Stromal cell of bone marrow (primary cell): Measurements from ENCODE around the gene ADH5.
"Not testable (repeated sequence)": the region's sequence is repeated elsewhere in the genome, so short reads cannot be mapped to it uniquely, and the experiment has no call there.

ENCODE experiments used
- DNase-seq: peaks from one replicate; pipeline ENCODE4 v3.0.0-alpha.2; 2012; ENCODE audit warnings: low read depth

ADH5 gene

GRCh38 chr4:99084595-99084994 is 4.0 kb downstream of the ADH5 start:
- DNase-seq, result no peak

GRCh38 chr4:99082192-99082591 is 6.4 kb downstream of the ADH5 start:
- no peak for DNase-seq

- not testable (repeated sequence) for DNase-seq
Measured at GRCh38 chr4:99080869-99081268, 7.7 kb downstream of the ADH5 start.

GRCh38 chr4:99079625-99080295 is 8.8 kb downstream of the ADH5 start:
- DNase-seq, result no peak

GRCh38 chr4:99078931-99079624 is 9.5 kb downstream of the ADH5 start:
- no peak for DNase-seq

- DNase-seq, result no peak
Measured at GRCh38 chr4:99078336-99078735, 10.3 kb downstream of the ADH5 start.

- no peak for DNase-seq
Measured at GRCh38 chr4:99077177-99077576, 11.4 kb downstream of the ADH5 start.

GRCh38 chr4:99076292-99076976 is 12.2 kb downstream of the ADH5 start:
- DNase-seq, result no peak

- DNase-seq, result no peak
Measured at GRCh38 chr4:99074816-99075215, 13.8 kb downstream of the ADH5 start.

GRCh38 chr4:99071159-99071558 is 17.4 kb downstream of the ADH5 start:
- DNase-seq, result no peak

GRCh38 chr4:99067617-99068016 is 21.0 kb downstream of the ADH5 start:
- DNase-seq, result no peak

- not testable (repeated sequence) for DNase-seq
Measured at GRCh38 chr4:99065521-99065920, 23.1 kb downstream of the ADH5 start.

- no peak for DNase-seq
Measured at GRCh38 chr4:99062120-99062519, 26.5 kb downstream of the ADH5 start.

GRCh38 chr4:99061048-99061700 is 27.4 kb downstream of the ADH5 start:
- no peak for DNase-seq

GRCh38 chr4:99059550-99059949 is 29.0 kb downstream of the ADH5 start:
- DNase-seq, result no peak

- no peak for DNase-seq
Measured at GRCh38 chr4:99058228-99058627, 30.4 kb downstream of the ADH5 start.

- no peak for DNase-seq
Measured at GRCh38 chr4:99054428-99054994, 34.1 kb downstream of the ADH5 start.

- no peak for DNase-seq
Measured at GRCh38 chr4:99052902-99053301, 35.7 kb downstream of the ADH5 start.

- DNase-seq, result no peak
Measured at GRCh38 chr4:99047710-99048109, 40.9 kb downstream of the ADH5 start.

- DNase-seq, result no peak
Measured at GRCh38 chr4:99043346-99043745, 45.2 kb downstream of the ADH5 start.

- DNase-seq, result no peak
Measured at GRCh38 chr4:99038213-99038612, 50.4 kb downstream of the ADH5 start.

- DNase-seq, result no peak
Measured at GRCh38 chr4:99033956-99034355, 54.6 kb downstream of the ADH5 start.
